NCI-H460 (cell line): Measurements from ENCODE around the gene NLGN1. TPM values are rescaled to one million over a fixed set of nuclear protein-coding genes. Genes with fewer than 3 reads are reported as not detected.
A peak's percentile ranks its signal among the peaks of the same experiment; 100 is the strongest.
"Not testable (repeated sequence)": the region's sequence is repeated elsewhere in the genome, so short reads cannot be mapped to it uniquely, and the experiment has no call there.

Experiments used
- DNase-seq: peaks from one replicate; pipeline ENCODE4 v3.0.0-alpha.2; 2016; ENCODE audit warnings: low read depth; ENCODE audit errors: extremely low read depth
- total RNA-seq: library from RNA; depleted of rRNA; stranded (reverse); fragments of >200 nt; shearing (Covaris generic); gene quantifications from 2 replicates; pipeline ENCODE4 v1.2.3, GENCODE V29; 2014

The NLGN1 gene
- total RNA-seq, 1 experiment from 2014 or later: 10.7 TPM

GRCh38 chr3:173548261-173548660 lies 150.7 kb downstream of the NLGN1 start:
- no peak for DNase-seq

DNA sequence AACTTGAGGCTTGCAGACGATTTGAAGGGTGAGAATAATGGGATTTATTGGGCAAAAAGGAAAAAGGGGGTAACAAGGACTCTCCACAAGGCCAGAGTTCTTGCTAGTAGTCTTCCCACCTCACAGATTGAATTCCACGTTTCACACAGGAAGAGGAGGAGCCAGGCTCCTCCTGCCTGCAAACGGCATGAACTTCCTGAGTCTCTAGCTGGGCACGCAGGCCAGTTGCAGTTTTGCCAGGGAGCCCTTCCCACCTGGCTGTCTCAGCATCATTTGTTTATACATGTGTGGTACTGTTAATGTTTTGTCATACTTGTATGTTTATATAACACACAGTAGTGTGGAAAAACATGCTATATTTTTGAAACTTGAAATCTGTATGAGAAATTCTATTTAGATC lies 155.0 kb downstream of the NLGN1 start:
- DNase-seq: no peak

DNA sequence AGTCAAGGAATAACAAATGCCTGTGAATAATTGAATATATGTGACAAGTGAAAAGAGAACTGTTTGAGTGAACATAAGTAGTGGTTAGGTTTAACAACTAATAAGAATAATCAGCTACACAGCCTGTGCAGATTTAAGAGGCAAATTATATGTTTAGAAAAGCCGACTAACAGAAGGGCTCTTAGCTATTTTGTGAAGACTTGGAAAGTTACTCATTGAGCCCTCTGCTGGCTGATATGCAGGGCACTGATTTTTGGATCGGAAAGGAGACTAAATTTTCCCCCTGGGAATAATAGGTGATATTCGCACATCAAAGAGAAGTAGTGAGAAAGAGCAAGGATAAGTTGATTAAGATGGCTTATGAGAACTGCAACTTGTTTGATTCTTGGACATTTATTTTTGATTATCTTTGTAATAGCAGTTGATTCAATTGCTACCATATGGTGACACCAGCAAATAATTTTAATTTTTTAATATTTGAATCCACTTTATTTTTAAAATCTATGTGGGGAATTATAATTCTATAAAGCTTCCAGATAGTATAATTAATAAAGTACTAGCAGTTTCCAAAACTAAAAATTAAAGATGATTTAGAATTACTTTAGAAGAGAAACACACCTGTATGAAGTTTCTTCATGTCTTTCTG lies 156.2 kb downstream of the NLGN1 start:
- peak; percentile 24 for DNase-seq

DNA sequence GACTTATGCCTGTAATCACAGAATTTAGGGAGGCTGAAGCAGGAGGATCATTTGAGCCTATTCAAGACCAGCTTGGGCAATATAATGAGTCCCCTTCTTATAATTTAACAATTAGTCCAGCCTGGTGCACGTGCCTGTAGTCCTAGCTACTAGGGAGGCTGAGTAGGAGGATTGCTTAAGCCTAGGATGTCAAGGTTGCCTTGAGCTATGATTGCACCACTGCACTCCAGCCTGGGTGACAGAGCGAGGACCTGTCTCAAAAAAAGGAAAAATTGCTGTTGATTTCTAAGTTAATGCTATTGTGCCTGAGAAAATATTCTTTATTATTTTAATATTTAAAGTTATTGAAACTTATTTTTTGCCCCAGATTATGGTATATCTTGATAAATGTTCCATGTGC lies 159.0 kb downstream of the NLGN1 start:
- DNase-seq: no peak

GRCh38 chr3:173567997-173568396 lies 170.5 kb downstream of the NLGN1 start:
- no peak for DNase-seq

DNA sequence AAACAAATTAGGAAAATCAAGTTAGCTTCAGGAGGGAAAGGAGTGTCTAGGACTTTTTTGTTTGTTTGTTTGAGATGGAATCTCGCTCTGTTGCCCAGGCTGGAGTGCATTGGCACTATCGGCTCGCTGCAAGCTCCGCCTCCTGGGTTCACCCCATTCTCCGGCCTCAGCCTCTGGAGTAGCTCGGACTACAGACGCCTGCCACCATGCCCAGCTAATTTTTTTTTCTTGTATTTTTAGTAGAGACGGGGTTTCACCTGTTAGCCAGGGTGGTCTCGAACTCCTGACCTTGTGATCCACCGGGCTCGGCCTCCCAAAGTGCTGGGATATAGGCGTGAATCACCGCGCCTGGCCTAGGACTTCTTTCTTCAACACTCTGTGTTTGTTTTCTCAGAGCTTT lies 171.1 kb downstream of the NLGN1 start:
- DNase-seq: no peak

- no peak for DNase-seq
Measured at GRCh38 chr3:173583496-173583895, 186.0 kb downstream of the NLGN1 start.

DNA sequence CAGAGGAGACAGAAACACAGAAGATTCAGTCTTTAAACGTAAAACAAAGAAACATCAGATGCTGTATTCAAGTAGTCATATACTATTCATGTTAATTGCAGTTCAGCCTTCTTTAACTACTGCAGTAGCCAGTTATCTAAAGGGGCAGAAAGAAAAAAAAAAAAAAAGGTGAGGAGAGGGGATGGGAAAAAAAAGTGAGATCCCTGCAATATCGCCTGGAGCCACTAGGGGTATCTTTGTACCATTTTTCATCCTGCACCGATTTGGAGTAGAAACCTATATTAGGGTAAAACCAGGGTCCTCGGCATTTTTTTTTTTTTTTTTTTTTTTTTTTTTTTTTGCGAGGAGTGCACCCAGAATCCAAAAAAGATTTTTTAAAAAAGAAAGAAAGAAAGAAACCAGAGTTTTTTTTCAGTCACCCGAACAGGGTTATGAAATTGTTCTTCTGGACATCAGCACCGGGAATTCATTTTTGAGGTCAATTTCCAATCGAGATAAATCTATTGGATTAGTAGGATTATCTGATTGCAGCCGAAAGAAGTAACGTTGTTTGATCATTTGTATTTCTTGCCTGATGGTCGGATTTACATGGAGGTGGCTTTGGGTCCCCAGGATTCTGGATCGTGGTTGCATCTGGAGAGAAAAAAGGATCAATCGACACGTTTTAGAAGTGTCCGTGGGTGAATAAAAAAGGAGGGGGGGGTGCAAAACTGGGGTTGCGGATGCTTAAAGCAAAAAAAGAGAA lies 186.7 kb downstream of the NLGN1 start:
- peak; percentile 6 for DNase-seq

- DNase-seq: peak; percentile 2
Measured at GRCh38 chr3:173584838-173585831, 187.6 kb downstream of the NLGN1 start.

DNA sequence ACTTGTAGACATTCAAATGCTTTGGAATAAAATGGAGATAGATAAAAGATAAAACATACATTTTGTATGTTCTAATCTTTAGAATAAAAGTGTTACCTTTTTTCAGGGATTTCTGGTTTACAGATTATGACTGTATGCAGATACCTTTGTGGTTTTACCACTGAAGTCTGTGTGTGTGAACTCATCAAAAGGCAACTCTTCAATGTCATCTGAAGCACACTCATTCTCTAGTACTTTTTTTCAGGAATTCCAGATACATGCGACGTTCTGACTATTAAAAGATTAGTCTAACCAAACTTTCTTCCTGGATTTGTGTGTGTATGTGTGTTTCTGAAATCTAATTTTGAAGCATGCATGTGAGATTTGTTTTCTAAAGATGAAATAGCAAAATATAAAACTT lies 188.6 kb downstream of the NLGN1 start:
- DNase-seq: no peak

- DNase-seq: no peak
Measured at GRCh38 chr3:173587055-173587454, 189.5 kb downstream of the NLGN1 start.

DNA sequence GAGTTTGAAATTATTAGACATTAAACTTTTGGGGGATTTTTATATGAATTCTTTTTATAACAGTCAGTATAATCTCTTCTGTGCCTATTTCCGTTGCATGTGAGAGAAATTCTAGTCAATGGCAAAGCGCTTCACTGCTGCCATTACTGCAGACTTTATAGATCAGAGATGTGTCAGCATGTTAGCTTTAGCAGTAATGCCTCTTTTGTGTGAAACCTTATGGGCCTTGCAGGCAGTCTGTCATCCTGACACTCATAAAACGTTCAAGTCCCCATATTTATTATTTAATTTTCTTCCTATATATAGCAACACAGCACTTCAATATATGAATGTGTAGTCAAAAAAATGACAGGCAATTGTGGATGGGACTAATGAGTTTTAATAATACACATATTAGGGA lies 191.0 kb downstream of the NLGN1 start:
- no peak for DNase-seq

DNA sequence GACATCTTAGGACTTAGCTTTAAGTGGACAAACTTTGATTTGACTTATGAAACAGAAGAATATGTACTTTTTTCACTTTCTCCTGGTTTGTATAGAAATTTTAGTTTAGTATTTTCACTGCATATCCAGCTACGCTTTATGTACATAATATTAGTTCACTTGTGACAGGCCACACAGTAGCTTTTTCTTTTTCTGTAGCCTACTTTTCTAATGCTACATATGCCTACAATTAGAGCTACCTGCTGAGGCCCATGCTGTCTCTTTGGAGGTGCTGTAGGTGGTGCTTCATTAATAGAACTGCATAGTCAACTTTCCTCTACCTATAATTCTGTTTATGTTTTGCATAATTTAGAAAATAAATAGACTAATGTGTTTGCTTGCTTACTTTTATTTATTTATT lies 191.6 kb downstream of the NLGN1 start:
- DNase-seq: no peak

DNA sequence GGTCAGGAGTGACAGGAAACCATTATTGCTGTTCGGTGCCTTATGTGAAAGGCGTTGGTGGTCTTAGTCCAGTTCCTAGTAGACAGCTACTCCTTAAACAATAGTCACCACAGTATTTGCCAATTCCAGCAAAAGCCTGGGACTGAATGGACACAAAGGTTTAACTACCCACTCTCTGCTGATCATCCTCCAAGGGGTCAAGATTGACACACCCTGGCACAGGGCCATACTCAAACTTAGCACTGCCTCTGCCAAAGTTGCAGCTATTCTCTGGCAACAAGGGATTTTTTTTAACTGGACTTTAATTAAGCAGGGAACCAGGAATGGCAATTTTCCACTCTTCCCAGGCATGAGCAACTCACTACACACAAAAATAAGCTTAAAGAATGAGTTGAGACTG lies 193.9 kb downstream of the NLGN1 start:
- no peak for DNase-seq

DNA sequence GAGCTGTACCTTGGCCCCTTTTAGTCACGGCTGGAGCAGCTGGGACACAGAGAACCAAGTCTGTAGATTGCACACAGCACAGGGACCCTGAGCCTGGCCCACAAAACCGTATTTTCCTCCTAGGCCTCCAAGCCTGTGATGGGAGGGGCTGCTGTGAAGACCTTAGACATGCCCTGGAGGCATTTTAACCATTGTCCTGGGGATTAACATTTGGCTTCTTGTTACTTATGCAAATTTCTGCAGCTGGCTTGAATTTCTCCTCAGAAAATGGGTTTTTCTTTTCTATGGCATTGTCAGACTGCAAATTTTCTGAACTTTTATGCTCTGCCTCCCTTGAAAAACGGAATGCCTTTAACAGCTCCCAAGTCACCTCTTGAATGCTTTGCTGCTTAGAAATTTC lies 197.3 kb downstream of the NLGN1 start:
- DNase-seq: not testable (repeated sequence)

DNA sequence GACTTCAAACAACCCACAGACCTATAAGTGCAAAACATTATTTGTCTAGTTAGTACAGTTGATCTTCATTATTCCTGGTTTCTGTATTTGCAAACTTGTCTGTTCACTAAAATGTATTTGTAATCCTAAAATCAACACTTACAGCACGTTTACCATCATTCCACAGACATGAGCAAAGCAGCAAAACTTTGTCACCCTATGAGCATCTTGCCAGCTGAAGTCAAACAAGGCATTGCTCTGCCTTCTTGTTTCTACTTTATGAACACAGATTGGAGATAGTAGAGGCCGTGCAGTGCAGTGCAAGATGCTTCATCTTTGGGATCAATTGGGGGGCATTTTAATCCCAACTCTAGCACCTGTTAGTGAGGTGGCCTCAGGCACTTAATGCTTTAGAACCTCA lies 202.1 kb downstream of the NLGN1 start:
- DNase-seq: no peak

DNA sequence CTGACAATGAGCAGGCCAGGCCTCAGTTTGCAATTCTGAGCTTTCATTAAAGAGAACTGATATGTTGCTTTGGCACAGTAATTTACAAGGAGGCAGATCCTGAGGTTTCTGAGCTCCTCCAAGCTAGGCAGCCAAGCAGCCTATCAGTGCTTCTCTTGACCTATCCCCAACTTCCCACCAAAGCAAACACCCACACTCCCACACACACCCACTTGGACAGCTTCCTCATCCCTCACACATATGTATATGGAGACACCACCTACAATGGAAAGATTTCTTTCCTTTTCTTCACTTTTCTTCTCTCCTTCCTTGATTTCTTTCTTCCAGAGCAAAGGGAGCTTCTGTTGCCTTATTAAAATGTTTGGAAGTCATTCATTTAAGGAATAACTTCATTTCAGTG lies 217.0 kb downstream of the NLGN1 start:
- no peak for DNase-seq

- no peak for DNase-seq
Measured at GRCh38 chr3:173615661-173616060, 218.1 kb downstream of the NLGN1 start.

GRCh38 chr3:173617490-173617889 lies 219.9 kb downstream of the NLGN1 start:
- no peak for DNase-seq

DNA sequence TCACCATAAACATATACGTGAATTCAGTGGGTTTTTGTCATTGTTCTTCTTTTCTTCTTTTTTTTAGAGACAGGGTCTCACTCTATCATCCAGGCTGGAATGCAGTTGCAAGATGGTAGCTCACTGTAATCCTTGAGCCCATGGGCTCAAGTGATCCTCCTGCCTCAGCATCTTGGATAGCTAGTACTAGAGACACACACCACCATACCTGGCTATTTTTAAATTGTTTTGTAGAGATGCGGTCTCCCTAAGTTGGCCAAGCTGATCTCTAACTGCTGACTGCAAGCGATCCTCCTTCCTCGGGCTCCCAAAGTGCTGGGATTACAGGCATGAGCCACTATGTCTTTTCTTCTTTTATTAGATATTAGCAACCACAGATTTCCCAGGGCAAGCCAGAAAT lies 220.6 kb downstream of the NLGN1 start:
- DNase-seq: no peak

DNA sequence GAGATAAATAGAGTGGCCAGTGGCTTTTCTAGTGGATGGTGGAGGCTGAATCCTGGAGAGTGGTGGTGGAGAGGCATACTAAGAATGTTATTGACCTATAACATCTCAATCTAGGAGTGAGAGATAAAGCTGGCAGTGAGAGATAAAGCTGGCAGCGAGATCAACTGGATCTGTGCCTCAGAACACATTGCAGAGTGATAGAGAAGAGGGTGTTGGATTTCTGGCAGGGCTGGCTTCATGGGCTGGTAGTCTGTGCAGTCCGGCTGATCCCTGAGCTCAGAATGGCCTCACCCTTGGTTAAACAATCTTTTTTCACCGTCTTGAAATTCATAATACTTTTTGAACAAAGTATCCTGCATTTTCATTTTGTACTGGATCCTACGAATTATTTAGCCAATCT lies 221.2 kb downstream of the NLGN1 start:
- DNase-seq: no peak
